HCT116 (cell line): Measurements from ENCODE around the gene DYNLRB1. TPM values are rescaled to one million over a fixed set of nuclear protein-coding genes. Genes with fewer than 3 reads are reported as not detected.

Experiments
- ATAC-seq: fragments of 200-7000 bp; cut with Tn5 transposase; 2 replicates; pipeline ENCODE4 v1.9.1; 2020; ENCODE audit warnings: mild to moderate bottlenecking, moderate library complexity
- BruUV-seq: library from RNA; stranded (reverse); fragments of 400-500 nt; replicated peaks from 2 replicates; lab custom pipeline; 2021; lab: Mats Ljungman, UMichigan
- CTCF ChIA-PET: fragments of 300-600 bp; sonication (Branson Sonifier 250); formaldehyde crosslinking; loops from one replicate; lab custom pipeline; 2021; ENCODE audit warnings: antibody characterized with exemption; lab: Charles Lee
- POLR2A ChIA-PET: fragments of 300-600, 350-600 bp; sonication (Branson Sonifier 250); formaldehyde crosslinking; loops from one replicate; lab custom pipeline; 2021; ENCODE audit warnings: antibody characterized with exemption; lab: Charles Lee
- RAD21 ChIA-PET, 2 experiments: fragments of 300-600 bp; sonication (Branson Sonifier 250); formaldehyde crosslinking; loops; one replicate each; lab custom pipeline; 2023; ENCODE audit warnings: low total read pairs in 2 of 2; ENCODE audit not compliant: uncharacterized antibody in 2 of 2, unreplicated experiment in 2 of 2, low non-redundant PET in 1 of 2; lab: Charles Lee
- DNase-seq: peaks from one replicate; pipeline ENCODE4 v3.0.0-alpha.2; 2010; ENCODE audit warnings: low read depth, low spot score
- H2AFZ ChIP-seq: fragments of 200-600 bp; shearing (Covaris generic), sonication (generic); 2 replicates; pipeline ENCODE4 v1.6.1; 2017; ENCODE audit warnings: low read depth, mixed run types, mixed read lengths, antibody characterized with exemption, low read length; ENCODE audit not compliant: poor library complexity, severe bottlenecking
- H3K27ac ChIP-seq: 2 replicates; pipeline ENCODE4 v1.5.1; 2012; ENCODE audit warnings: low read depth, low read length
- H3K27me3 ChIP-seq: fragments of 200-600 bp; sonication (generic); 2 replicates; pipeline ENCODE4 v1.6.1; 2016; ENCODE audit warnings: mixed run types, low read length, mixed read lengths; ENCODE audit not compliant: insufficient read depth
- H3K36me3 ChIP-seq, 2 experiments: fragments of 200-500 bp in 1 of 2; fragments of 200-600 bp in 1 of 2; sonication (Bioruptor generic) in 1 of 2; sonication (generic) in 1 of 2; 2 replicates each; pipeline versions ENCODE4 v1.5.1 to v1.6.1; 2014 to 2016; ENCODE audit warnings: low read length in 2 of 2, inconsistent platforms in 1 of 2, mixed read lengths in 1 of 2, mixed run types in 1 of 2; ENCODE audit not compliant: insufficient read depth in 2 of 2, control insufficient read depth in 1 of 2
- H3K4me1 ChIP-seq, 2 experiments: fragments of 200-600 bp in 1 of 2; sonication (generic) in 1 of 2; 2 replicates each; pipeline versions ENCODE4 v1.5.1 to v1.6.1; 2012 to 2017; ENCODE audit warnings: low read length in 2 of 2, inconsistent platforms in 1 of 2, mild to moderate bottlenecking in 1 of 2, mixed read lengths in 1 of 2, mixed run types in 1 of 2, moderate library complexity in 1 of 2; ENCODE audit not compliant: insufficient read depth in 2 of 2, control insufficient read depth in 1 of 2
- H3K4me2 ChIP-seq: fragments of 200-600 bp; sonication (generic); 2 replicates; pipeline ENCODE4 v1.6.1; 2017; ENCODE audit warnings: mixed run types, low read length, mixed read lengths
- H3K4me3 ChIP-seq, 2 experiments: fragments of 200-600 bp in 1 of 2; sonication (generic) in 1 of 2; replicated peaks in 1 of 2; 2 replicates each; pipeline ENCODE4 v1.5.1; 2011 to 2016; ENCODE audit warnings: low read length in 2 of 2, control low read depth in 1 of 2, low read depth in 1 of 2, mild to moderate bottlenecking in 1 of 2, mixed read lengths in 1 of 2, mixed run types in 1 of 2
- H3K79me2 ChIP-seq: fragments of 200-600 bp; sonication (generic); 2 replicates; pipeline ENCODE4 v1.6.1; 2017; ENCODE audit warnings: mild to moderate bottlenecking, mixed run types, low read length, moderate library complexity, mixed read lengths; ENCODE audit not compliant: insufficient read depth
- H3K9ac ChIP-seq: fragments of 200-600 bp; sonication (generic); 2 replicates; pipeline ENCODE4 v1.6.1; 2016; ENCODE audit warnings: low read length, mixed read lengths
- H3K9me2 ChIP-seq: fragments of 200-600 bp; sonication (generic), shearing (Covaris generic); 2 replicates; pipeline ENCODE4 v1.6.1; 2017; ENCODE audit warnings: mixed run types, mild to moderate bottlenecking, moderate library complexity; ENCODE audit not compliant: insufficient read depth
- H3K9me3 ChIP-seq, 2 experiments: fragments of 200-500 bp in 1 of 2; fragments of 200-600 bp in 1 of 2; sonication (Bioruptor generic) in 1 of 2; sonication (generic) in 1 of 2; 2 replicates each; pipeline ENCODE4 v1.6.1; 2014 to 2017; ENCODE audit warnings: low read length in 2 of 2, mixed read lengths in 2 of 2, inconsistent platforms in 1 of 2, low read depth in 1 of 2, mild to moderate bottlenecking in 1 of 2, mixed run types in 1 of 2, moderate library complexity in 1 of 2; ENCODE audit not compliant: control insufficient read depth in 1 of 2, insufficient read depth in 1 of 2
- H4K20me1 ChIP-seq: fragments of 200-600 bp; sonication (generic), shearing (Covaris generic); 2 replicates; pipeline ENCODE4 v1.6.1; 2017; ENCODE audit warnings: mixed run types, mild to moderate bottlenecking, moderate library complexity; ENCODE audit not compliant: insufficient read depth
- EGR1 ChIP-seq: IDR thresholded peaks from 2 replicates; pipeline ENCODE4 v1.6.1; 2012; ENCODE audit warnings: low read depth
- EZH2 ChIP-seq: fragments of 200-600 bp; sonication (generic); IDR thresholded peaks from 2 replicates; pipeline ENCODE4 v1.6.1; 2017; ENCODE audit warnings: antibody characterized with exemption, mixed run types
- EZH2phosphoT487 ChIP-seq: fragments of 200-600 bp; IDR thresholded peaks from 2 replicates; pipeline ENCODE4 v1.6.1; 2018; ENCODE audit warnings: antibody characterized with exemption, borderline replicate concordance
- FOSL1 ChIP-seq: IDR thresholded peaks from 2 replicates; pipeline ENCODE4 v1.6.1; 2012; ENCODE audit warnings: low read depth
- JUND ChIP-seq: IDR thresholded peaks from 2 replicates; pipeline ENCODE4 v1.6.1; 2012
- POLR2A ChIP-seq: IDR thresholded peaks from 2 replicates; pipeline ENCODE4 v1.7.0; 2011; ENCODE audit warnings: borderline replicate concordance; ENCODE audit not compliant: insufficient read depth, insufficient read length; ENCODE audit errors: extremely low read depth
- RAD21 ChIP-seq: IDR thresholded peaks from 2 replicates; pipeline ENCODE4 v1.6.1; 2012; ENCODE audit warnings: low read depth, mild to moderate bottlenecking
- SIN3A ChIP-seq: IDR thresholded peaks from 2 replicates; pipeline ENCODE4 v1.6.1; 2012; ENCODE audit warnings: low read depth
- SRF ChIP-seq: IDR thresholded peaks from 2 replicates; pipeline ENCODE4 v1.6.1; 2012; ENCODE audit warnings: low read depth
- TCF7L2 ChIP-seq: IDR thresholded peaks from 2 replicates; pipeline ENCODE4 v1.7.0; 2011; ENCODE audit warnings: borderline replicate concordance, inconsistent platforms; ENCODE audit not compliant: insufficient read depth, insufficient read length; ENCODE audit errors: extremely low read depth
- YY1 ChIP-seq: IDR thresholded peaks from 2 replicates; pipeline ENCODE4 v1.6.1; 2011; ENCODE audit warnings: low read length, low read depth, moderate library complexity, mild to moderate bottlenecking; ENCODE audit not compliant: insufficient replicate concordance; ENCODE audit errors: extremely low read depth
- intact Hi-C: fragments of 100-400 bp; cut with micrococcal nuclease; formaldehyde crosslinking; loops from 2 replicates; pipeline ENCODE4 v1.10.0; 2022
- total RNA-seq: library from RNA; stranded (reverse); gene quantifications from one replicate; pipeline ENCODE4 v1.2.1, GENCODE V29; 2021; ENCODE audit not compliant: unreplicated experiment
- TF ChIP-seq, protein P1 (sequence below): IDR thresholded peaks from 2 replicates; pipeline ENCODE4 v1.6.1; 2012; ENCODE audit warnings: low read depth
- TF ChIP-seq, protein P2 (sequence below): IDR thresholded peaks from 2 replicates; pipeline ENCODE4 v1.6.1; 2012
- TF ChIP-seq, protein P3 (sequence below): IDR thresholded peaks from 2 replicates; pipeline ENCODE4 v1.6.1; 2012

DYNLRB1 gene
- total RNA-seq, 1 experiment from 2014 or later, result 106 TPM

DNA sequence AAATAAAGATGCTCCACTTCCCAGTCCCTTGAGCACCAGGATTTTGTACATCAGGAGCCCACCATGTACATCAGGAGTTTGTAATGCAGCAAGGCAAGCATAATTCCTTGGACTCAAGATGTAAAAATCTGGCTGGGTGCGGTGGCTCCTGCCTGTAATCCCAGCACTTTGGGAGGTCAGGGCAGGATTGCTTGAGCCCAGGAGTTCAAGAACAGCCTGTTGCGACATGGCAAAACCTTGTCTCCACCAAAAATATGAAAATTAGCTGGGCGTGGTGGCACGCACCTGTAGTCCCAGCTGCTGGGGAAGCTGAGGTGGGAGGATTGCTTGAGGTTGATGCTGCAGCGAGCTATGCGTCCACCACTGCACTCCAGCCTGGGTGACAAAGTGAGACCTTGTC lies 26.2 kb downstream of the DYNLRB1 start:
- BruUV-seq, result no TSS peak

More for the DNA sequence above, 26.2 kb downstream of the DYNLRB1 start:
- Histone ChIP-seq H3K4me1 (no peaks in the 10 kb centered on the region), H3K9me2 (no peaks in the 10 kb centered on the region), H3K4me2 (no peak overlapping the region), H4K20me1 (no peaks in the 10 kb centered on the region), H3K36me3 (peaks cover 14 to 20% of the 10 kb centered on the region in 2 experiments; a peak in 3 of 4 replicates), H3K4me3 (no peak overlapping the region), H3K79me2 (no peaks in the 10 kb centered on the region), H3K27ac (no peak overlapping the region), H3K9ac (no peak overlapping the region), H2AFZ (no peak overlapping the region), H3K27me3 (no peaks in the 10 kb centered on the region), H3K9me3 (no peaks in the 10 kb centered on the region)
- no peak for DNase-seq
- RAD21 ChIA-PET, result no interaction called here
- no peak for ATAC-seq
- TF ChIP-seq JUND (no peak), TCF7L2 (no peak), FOSL1 (no peak), EZH2phosphoT487 (no peak), YY1 (no peak), EZH2 (no peak), POLR2A (no peak), RAD21 (no peak), SIN3A (no peak), SRF (no peak), EGR1 (no peak)
- TF ChIP-seq, protein P1, sequence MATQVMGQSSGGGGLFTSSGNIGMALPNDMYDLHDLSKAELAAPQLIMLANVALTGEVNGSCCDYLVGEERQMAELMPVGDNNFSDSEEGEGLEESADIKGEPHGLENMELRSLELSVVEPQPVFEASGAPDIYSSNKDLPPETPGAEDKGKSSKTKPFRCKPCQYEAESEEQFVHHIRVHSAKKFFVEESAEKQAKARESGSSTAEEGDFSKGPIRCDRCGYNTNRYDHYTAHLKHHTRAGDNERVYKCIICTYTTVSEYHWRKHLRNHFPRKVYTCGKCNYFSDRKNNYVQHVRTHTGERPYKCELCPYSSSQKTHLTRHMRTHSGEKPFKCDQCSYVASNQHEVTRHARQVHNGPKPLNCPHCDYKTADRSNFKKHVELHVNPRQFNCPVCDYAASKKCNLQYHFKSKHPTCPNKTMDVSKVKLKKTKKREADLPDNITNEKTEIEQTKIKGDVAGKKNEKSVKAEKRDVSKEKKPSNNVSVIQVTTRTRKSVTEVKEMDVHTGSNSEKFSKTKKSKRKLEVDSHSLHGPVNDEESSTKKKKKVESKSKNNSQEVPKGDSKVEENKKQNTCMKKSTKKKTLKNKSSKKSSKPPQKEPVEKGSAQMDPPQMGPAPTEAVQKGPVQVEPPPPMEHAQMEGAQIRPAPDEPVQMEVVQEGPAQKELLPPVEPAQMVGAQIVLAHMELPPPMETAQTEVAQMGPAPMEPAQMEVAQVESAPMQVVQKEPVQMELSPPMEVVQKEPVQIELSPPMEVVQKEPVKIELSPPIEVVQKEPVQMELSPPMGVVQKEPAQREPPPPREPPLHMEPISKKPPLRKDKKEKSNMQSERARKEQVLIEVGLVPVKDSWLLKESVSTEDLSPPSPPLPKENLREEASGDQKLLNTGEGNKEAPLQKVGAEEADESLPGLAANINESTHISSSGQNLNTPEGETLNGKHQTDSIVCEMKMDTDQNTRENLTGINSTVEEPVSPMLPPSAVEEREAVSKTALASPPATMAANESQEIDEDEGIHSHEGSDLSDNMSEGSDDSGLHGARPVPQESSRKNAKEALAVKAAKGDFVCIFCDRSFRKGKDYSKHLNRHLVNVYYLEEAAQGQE, result no peak
- TF ChIP-seq, protein P2, sequence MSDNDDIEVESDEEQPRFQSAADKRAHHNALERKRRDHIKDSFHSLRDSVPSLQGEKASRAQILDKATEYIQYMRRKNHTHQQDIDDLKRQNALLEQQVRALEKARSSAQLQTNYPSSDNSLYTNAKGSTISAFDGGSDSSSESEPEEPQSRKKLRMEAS, result no peak
- TF ChIP-seq, protein P3, sequence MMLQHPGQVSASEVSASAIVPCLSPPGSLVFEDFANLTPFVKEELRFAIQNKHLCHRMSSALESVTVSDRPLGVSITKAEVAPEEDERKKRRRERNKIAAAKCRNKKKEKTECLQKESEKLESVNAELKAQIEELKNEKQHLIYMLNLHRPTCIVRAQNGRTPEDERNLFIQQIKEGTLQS, result no peak
- CTCF ChIA-PET, result no interaction called here
- intact Hi-C loops, result no loop called here
- POLR2A ChIA-PET, result no interaction called here
